Astrocyte of the spinal cord (primary cell): ENCODE results near the gene SLIT3.

Experiments used
- DNase-seq: peaks from one replicate; pipeline ENCODE4 v3.0.0; 2011; ENCODE audit warnings: low read depth, low spot score
- H3K4me3 ChIP-seq: 2 replicates; pipeline ENCODE4 v1.5.1; 2011; ENCODE audit warnings: low read depth, mild to moderate bottlenecking, low read length, moderate library complexity
- CTCF ChIP-seq: IDR thresholded peaks from 2 replicates; pipeline ENCODE4 v1.5.1; 2012; ENCODE audit warnings: low read depth, mild to moderate bottlenecking, low read length, inconsistent platforms
- in situ Hi-C: cut with HindIII; loops from 2 replicates; pipeline ENCODE4 v1.10.0; 2017; ENCODE audit warnings: low sequenced_read_pairs

The SLIT3 gene

GRCh38 chr5:168672016-168672415 is 628.9 kb downstream of the SLIT3 start:
- in situ Hi-C loops, result no loop called here
- TF ChIP-seq CTCF, result no peak
- no peak overlapping the region for H3K4me3 ChIP-seq
- no peak for DNase-seq

GRCh38 chr5:168670881-168671575 is 629.9 kb downstream of the SLIT3 start:
- H3K4me3 ChIP-seq, result no peak overlapping the region
- no peak for DNase-seq
- in situ Hi-C loops, result no loop called here
- no peak for TF ChIP-seq CTCF

GRCh38 chr5:168669668-168670378 is 631.1 kb downstream of the SLIT3 start:
- DNase-seq, result no peak
- H3K4me3 ChIP-seq, result no peak overlapping the region
- in situ Hi-C loops, result no loop called here
- TF ChIP-seq CTCF, result no peak

DNA sequence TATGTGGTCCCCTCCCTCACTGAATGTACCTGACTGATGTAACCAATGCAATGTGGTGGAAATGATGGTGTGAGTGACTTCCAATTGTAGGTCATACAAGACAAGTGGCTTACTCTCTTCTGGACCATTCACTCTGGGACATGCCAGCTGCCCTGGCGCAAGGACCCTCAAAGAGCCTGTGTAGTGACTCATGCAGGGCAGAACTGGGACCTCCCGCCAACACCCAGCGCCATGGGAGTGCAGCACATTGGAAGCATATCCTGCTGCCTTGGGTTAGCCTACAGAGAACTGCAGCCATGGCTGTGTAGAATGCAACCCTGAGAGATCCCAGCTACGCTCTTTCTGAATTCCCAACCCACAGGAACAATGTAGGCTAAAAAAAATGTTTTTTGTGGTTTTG is 631.8 kb downstream of the SLIT3 start:
- DNase-seq, result no peak
- in situ Hi-C loops, result no loop called here
- TF ChIP-seq CTCF, result no peak
- no peak overlapping the region for H3K4me3 ChIP-seq

GRCh38 chr5:168668078-168668477 is 632.9 kb downstream of the SLIT3 start:
- in situ Hi-C loops, result no loop called here
- no peak for TF ChIP-seq CTCF
- H3K4me3 ChIP-seq, result no peak overlapping the region
- no peak for DNase-seq

DNA sequence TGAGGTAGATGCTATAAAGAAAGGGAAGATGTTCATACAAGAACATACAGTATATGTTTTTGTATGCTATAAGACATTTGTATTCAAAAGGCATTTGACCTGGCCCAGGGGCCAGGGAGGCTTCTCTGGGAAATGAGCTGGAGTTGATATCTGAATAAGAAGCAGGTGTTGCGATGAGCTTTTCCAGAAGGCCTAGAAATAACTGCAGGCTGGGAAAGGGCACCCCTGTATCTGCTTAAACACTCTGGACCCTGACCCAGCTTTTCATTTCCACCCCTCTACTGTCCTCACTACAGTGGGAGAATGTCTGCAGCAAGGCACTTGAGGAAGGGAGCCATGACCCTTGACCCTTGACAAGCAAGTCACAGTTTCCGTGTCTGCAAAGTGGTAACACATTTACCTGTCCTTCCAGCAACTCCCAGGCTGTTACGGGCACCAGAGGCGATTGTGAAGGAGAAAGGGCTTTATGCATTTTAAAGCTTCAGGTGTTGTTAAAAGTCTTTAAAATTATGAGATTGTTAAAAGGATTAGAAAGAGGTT is 633.6 kb downstream of the SLIT3 start:
- no peak for DNase-seq
- no peak for TF ChIP-seq CTCF
- in situ Hi-C loops, result no loop called here
- H3K4me3 ChIP-seq, result no peak overlapping the region
